ENCODE data around the gene MYO5B.

The MYO5B gene

DNA sequence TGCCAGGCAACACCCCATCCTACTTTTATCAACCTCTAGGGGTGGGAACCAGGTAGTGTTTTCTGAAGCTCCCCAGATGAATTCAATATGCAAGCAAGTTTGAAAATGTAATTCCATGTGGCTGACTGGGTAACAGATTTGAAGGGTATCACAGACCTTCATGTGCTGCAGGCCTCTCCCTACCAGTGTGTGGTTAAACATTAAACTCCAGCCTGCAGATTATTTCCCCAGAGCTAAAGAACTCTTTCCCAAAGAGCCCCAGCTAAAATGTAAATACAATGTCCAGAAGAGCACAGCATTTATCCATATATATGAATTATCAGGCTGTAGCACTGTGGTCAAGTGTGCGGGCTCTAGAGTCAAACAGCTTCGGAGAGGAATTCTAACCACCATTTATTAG, 134.1 kb downstream of the MYO5B start:
- H3K4me3 ChIP-seq (ENCODE audit: control insufficient read depth, low read depth, low read length) = no peak overlapping the region
- TF ChIP-seq, protein P1, sequence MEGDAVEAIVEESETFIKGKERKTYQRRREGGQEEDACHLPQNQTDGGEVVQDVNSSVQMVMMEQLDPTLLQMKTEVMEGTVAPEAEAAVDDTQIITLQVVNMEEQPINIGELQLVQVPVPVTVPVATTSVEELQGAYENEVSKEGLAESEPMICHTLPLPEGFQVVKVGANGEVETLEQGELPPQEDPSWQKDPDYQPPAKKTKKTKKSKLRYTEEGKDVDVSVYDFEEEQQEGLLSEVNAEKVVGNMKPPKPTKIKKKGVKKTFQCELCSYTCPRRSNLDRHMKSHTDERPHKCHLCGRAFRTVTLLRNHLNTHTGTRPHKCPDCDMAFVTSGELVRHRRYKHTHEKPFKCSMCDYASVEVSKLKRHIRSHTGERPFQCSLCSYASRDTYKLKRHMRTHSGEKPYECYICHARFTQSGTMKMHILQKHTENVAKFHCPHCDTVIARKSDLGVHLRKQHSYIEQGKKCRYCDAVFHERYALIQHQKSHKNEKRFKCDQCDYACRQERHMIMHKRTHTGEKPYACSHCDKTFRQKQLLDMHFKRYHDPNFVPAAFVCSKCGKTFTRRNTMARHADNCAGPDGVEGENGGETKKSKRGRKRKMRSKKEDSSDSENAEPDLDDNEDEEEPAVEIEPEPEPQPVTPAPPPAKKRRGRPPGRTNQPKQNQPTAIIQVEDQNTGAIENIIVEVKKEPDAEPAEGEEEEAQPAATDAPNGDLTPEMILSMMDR (IDR thresholded peaks at IDR 0.05; ENCODE audit: control insufficient read depth, insufficient read depth, low read depth, low read length, missing control alignments) = no peak

DNA sequence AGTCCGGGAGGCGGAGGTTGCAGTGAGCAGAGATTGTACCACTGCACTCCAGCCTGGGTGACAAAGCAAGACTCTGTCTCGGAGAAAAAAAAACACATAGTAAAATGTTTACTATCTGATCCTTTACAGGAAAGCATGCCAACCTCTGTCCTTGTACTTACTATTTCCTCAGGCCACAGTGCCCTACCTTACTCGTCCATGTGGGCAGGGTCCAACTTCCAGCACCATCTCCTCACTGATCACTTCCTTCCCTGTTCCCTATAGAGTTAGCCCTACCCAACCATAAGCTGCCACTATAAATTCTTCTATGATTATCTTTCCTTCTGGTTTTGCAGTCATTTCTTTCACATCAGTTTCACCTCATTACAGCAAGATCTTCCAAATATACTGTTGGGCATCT, 136.2 kb downstream of the MYO5B start:
- TF ChIP-seq, protein P1 (IDR thresholded peaks at IDR 0.05; ENCODE audit: control insufficient read depth, insufficient read depth, low read depth, low read length, missing control alignments) = no peak
- no peak overlapping the region for H3K4me3 ChIP-seq (ENCODE audit: control insufficient read depth, low read depth, low read length)
- no peak for DNase-seq (ENCODE audit: low read depth)

More for the DNA sequence above, 134.1 kb downstream of the MYO5B start:
- DNase-seq (ENCODE audit: low read depth) = no peak

DNA sequence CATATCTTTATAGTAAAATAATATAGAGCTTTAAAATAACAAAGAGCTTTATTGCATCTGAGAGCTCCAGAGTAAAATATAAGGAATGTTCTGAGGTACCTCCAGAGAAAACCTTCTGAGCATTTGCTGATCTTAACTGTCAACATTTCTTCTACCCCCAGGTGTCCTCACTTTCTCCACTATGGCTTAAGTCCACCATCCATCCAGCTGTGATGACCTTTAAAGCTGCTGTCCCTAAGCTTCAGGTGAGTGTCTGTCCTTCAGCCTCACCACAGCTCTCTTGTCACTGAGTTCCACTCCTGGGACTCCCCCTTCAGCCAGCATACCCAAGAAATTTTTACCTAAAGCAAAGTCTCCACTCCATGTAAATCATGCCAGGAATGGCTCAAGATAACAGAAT, 137.9 kb downstream of the MYO5B start:
- TF ChIP-seq, protein P1 (IDR thresholded peaks at IDR 0.05; ENCODE audit: control insufficient read depth, insufficient read depth, low read depth, low read length, missing control alignments) = no peak
- DNase-seq (ENCODE audit: low read depth) = no peak

DNA sequence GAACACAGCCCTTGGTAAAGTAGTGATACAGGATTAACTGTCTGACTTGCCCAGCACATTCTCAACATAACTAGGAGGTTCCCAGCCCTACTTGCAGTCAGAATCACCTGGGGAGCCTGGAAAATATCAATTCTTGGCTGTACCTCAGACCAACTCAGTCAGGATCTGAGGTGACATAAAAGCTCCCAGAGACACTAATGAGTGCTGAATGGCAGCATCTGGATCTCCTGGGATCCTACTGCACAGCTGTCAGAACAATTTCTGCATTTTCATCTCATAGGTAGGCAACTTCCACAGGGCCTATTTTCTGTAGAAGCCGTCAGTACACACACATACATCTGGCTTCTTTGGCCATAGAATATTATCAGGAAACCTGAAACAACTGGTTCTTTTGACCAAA, 138.8 kb downstream of the MYO5B start:
- TF ChIP-seq, protein P1 (IDR thresholded peaks at IDR 0.05; ENCODE audit: control insufficient read depth, insufficient read depth, low read depth, low read length, missing control alignments) = no peak
- DNase-seq (ENCODE audit: low read depth) = no peak
- no peak overlapping the region for H3K4me3 ChIP-seq (ENCODE audit: control insufficient read depth, low read depth, low read length)

More for the DNA sequence above, 137.9 kb downstream of the MYO5B start:
- no peak overlapping the region for H3K4me3 ChIP-seq (ENCODE audit: control insufficient read depth, low read depth, low read length)

DNA sequence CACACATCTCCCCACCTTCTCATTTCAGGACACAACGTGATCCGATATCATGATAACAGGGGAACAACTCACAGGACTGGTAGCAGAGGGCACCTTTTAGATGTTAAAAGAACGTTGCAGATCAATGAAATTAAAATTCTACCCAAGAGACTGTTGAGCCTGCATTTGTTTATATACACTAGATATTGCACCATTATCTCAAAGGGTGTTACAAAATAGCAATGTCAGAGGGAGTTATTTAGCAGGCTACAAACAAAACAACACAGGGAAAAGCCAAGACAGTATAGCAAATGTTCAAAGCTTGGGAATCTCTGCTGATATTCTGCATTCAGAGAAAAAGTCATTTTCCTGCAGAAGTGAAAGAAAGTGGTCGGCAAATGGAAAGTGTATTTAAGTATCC, 139.5 kb downstream of the MYO5B start:
- H3K4me3 ChIP-seq (ENCODE audit: control insufficient read depth, low read depth, low read length) = no peak overlapping the region
- DNase-seq (ENCODE audit: low read depth) = no peak
- TF ChIP-seq, protein P1 (IDR thresholded peaks at IDR 0.05; ENCODE audit: control insufficient read depth, insufficient read depth, low read depth, low read length, missing control alignments) = no peak

DNA sequence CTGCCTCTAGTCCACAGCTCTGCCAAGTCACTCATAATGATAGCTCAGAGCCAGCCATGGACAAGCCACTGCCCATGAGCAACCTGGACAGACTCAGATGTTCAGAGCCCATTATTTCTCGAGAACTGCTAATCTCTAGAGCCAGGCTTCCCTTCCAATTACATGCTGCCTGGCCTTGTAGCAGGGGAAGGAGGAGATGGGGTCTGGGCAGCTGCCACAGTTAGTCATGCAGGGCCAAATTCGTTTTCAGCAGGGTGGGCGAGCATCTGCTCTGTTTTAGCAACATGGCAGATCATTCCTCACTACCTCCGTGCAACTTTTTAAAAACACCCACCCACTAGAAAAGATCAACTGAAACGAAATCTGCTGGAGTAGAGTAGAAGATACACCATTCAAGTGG, 141.8 kb downstream of the MYO5B start:
- H3K4me3 ChIP-seq (ENCODE audit: control insufficient read depth, low read depth, low read length) = no peak overlapping the region
- DNase-seq (ENCODE audit: low read depth) = no peak
- TF ChIP-seq, protein P1 (IDR thresholded peaks at IDR 0.05; ENCODE audit: control insufficient read depth, insufficient read depth, low read depth, low read length, missing control alignments) = no peak

DNA sequence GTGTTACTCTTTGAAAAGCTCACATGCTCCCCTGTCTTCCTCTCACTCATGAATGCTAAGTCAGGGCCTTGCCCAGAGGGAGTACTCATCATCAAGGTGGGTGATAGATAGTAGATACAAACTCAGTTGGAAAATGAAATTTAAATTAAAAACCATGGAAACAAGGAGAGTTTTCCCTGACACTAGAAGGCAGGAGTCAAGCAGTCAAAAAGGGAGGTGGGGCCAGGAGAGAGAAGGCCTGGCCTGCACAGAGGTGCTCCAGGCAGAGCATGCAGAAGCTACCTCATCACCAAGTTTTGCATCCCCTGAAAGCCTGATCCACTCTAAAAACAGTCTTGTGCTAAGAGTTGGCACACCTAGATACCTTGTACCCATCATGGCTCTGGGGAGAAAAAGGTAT, 143.7 kb downstream of the MYO5B start:
- DNase-seq (ENCODE audit: low read depth) = no peak

More for the DNA sequence above, 143.7 kb downstream of the MYO5B start:
- H3K4me3 ChIP-seq (ENCODE audit: control insufficient read depth, low read depth, low read length) = no peak overlapping the region
- TF ChIP-seq, protein P1 (IDR thresholded peaks at IDR 0.05; ENCODE audit: control insufficient read depth, insufficient read depth, low read depth, low read length, missing control alignments) = no peak

All from AG09309 (cell line).